Stimulated activated CD8-positive, alpha-beta memory T cell treated with anti-CD3 and anti-CD28 coated beads, Interleukin-12 subunit alpha, Interleukin-12 subunit beta, amount 100 ng/mL, for 1 hour (primary cell): ENCODE results near the gene GNPTAB.
"Not testable (repeated sequence)": the region's sequence is repeated elsewhere in the genome, so short reads cannot be mapped to it uniquely, and the experiment has no call there.

ENCODE experiments used
- DNase-seq: peaks from one replicate; pipeline ENCODE4 v3.0.0-alpha.2; 2020; ENCODE audit warnings: low read depth

Gene GNPTAB

DNA sequence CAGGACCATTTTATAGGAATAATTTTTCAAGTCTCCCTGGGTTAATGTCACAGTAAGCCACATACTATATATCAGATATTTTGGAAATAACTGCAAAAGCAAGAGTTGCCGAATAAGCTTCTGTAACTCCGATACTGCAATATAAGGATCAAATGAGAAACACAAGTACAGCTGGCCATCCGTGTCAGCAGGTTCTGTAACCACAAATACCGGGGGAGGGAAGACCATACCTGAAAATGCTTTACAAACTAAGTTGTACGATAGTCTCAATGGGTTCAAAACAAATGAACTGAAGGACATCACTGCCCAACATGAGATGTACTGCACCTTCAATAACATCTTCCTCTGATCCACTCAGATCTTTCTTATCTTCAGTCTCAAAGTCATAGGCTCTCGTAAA lies 93.3 kb downstream of the GNPTAB start:
- DNase-seq, result no peak

DNA sequence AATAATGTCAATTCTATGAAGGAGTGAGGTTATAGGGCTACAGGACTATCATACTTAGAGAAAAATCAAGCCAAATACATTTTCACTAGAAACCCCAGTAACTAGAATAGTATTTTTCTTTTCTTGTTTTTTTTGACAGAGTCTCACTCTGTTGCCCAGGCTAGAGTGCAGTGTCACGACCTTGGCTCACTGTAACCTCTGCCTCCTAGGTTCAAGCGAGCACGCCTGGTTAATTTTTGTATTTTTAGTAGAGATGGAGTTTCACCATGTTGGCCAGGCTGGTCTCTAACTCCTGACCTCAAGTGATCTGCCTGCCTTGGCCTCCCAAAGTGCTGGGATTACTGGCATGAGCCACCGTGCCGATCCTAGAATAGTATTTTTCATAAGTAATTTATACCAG lies 96.3 kb downstream of the GNPTAB start:
- DNase-seq, result not testable (repeated sequence)

DNA sequence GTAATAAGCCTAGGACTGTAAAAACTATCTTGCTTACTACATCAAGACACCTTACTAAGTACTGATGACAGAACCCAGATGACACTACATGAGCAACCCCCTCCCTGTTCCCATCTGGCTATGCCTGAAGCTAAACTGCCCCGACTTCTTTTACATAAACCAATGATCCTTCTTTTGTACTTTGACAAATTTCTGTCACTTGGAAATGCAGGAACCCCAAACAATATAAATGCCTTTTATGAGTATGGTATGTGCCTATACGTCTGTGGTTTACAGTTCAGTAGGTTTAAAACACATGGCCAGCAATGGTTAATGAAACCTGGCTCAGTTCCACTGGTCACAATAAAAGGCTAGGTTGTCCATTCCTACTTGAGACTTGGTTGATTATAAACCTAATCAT lies 97.6 kb downstream of the GNPTAB start:
- no peak for DNase-seq

DNA sequence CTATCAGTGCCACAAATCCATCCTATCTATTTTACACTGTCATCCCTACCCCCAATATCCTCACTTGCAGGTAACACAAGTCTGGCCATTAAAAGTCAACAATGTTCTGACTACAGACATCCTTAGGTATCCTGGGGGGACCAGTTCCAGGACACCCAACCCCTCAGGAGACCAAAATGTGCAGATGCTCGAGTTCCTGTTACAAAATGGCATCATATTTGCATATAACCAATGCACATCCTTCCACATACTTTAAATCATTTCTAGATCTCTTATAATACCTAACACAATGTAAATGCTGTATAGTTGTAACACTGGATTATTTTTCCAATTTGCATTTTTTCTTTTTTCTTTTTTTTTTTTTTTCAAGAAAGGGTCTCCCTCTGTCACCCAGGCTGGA lies 98.4 kb downstream of the GNPTAB start:
- no peak for DNase-seq

DNA sequence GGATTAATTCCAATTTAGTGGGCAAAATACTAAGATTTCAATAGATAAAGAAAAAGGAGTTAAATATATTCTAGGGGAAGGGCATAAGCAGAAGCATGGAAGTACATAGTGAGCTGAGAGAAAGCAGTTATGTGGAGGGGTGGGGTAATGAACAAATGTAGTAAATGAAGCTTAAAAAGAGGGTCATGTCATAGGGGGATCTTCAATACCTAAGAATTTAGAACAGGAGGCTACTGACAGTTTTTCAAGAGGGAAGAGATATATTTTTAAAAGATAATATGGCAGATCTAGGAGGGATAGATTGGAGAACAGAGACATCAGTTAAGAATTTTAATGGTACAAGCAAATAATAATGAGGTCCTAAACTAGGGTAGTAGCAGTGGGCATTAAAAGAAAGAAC lies 100.9 kb downstream of the GNPTAB start:
- DNase-seq, result no peak

DNA sequence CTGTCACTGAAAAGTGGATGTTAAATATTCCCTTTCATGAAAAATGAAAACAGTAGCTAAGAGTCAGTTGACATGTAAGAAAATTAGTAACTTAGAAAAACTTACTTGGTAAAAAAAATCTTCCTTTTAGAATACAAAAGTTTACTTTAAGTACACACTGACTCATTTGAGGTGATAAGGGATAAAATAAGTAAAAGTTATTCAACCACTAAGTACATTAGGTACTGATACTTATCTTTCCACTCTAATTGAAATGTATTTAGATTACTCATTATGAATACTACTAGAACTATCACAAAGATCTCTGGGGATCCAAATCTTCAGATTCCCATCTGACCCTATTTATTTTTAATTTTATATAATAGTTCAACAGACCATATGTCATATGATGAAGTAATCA lies 103.7 kb downstream of the GNPTAB start:
- no peak for DNase-seq

DNA sequence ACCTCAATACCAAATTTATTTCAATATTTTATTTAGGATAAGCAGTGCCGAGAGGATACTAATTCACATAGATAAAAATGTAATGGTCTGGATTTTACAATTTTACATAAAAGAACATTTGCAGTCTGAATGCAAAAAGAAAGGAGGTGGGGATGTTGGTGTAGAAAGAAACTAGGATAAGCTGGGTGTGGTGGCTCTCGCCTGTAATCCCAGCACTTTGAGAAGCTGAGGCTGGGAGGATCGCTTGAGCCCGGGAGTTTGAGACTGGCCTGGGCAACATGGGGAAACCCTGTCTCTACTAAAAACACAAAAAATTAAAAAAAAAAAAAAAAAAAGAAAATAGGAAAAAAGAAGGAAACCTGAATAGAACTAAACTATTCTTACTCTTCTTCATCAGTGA lies 108.4 kb downstream of the GNPTAB start:
- DNase-seq, result no peak

DNA sequence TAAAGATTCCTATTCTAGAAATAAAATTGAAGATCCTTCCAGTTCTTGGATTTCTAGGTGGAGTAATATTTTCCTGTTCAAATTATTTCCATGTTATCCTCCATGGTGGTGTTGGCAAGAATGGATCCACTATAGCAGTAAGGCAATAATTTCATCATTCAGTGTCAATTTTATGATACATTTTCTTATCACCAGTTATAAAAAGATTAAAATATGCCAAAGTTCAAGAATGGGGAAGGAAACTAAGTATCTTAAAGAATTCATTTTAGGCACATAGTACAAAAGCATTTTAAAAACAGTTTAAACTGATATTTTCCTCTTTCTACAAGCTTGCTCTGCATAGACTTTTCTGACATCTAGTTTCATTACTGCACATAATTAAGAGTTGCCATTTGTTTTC lies 110.6 kb downstream of the GNPTAB start:
- DNase-seq, result no peak

DNA sequence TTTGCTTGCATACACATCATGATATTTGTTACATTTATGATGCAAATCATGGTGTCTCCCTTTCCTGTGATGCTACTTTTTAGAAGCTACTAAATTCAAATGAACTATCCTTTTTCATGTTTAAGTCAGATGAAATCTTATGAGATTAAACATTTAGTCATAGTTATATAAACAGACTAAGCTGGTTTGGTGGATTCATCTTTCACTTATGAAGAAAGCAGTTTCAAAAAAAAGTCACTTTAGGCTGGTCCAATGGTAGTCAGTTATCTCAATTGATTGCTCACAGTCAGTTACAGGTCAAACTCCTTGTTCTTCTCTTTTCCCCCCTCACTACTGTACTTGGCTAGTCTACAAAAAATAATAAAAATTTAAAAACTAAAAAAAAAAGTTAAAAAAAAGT lies 111.2 kb downstream of the GNPTAB start:
- DNase-seq, result no peak

DNA sequence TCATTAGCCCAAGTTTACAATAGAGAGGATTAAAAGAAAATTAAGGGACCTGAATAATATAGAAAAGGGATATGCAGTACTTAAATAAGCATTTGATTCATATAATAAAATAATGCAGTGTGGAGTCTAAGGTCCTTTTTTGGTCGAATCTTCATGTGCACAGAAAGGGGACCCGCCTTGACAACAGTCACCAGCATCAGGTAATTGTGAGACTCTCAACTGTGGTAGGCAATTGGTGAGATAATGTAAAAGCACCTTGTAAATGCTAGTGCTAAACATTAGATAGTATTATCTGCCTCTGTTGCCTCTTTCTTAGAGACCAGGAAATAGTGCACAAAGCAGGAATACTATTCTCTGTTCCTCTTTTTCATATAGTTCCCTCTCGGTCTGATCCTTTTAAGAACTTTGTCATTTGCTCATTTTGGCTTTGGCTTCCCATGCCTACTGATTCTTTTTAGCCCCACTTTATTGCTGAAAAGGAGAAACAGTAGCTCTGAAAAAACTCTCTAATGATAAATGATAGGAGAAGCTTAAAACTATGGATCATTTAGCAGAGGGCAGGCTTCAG lies 115.8 kb downstream of the GNPTAB start:
- DNase-seq, result no peak

DNA sequence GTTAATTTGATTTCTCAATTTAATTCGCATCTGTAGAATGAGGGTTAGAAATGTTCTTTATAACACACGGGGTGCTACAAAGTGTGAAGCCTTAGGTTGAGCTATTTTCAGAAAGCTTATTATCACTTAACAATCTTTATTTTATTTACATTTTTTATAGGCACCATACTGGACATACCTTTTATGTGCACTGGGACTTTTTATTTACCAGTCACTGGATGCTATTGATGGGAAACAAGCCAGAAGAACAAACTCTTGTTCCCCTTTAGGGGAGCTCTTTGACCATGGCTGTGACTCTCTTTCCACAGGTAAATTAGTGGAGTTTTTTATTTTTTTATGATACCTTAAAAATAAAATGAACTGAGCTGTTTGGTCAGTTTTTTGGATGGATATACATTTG lies 116.8 kb downstream of the GNPTAB start:
- no peak for DNase-seq

DNA sequence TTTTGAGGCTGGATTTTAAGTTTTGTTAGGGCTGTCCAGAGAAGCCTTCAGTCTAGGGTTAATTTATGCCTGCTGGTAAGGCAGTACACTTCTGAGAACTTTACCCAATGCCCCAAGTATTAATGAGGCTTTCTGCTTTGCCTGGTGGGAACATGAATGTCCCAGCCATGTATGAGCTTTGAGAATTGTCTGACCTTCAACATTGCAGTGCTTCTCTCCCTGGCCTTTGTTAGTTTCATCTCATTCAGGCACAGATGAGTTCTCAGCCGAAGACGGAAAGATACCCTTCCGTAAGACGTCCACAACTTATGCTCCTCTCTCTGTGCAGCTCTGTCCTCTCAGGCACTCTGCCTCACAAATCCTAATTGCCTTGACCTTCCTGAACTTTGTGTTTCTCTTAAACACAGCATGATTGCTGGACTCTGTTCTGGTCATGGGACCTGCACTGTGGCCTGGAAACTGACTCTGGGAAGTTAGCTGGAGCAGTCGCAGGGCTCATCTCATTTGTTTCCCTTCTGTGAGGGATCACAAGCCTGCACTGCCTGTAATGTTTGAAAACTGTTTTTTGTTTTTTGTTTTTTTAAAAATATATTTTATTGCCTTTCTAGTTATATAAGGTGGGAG lies 117.6 kb downstream of the GNPTAB start:
- no peak for DNase-seq

DNA sequence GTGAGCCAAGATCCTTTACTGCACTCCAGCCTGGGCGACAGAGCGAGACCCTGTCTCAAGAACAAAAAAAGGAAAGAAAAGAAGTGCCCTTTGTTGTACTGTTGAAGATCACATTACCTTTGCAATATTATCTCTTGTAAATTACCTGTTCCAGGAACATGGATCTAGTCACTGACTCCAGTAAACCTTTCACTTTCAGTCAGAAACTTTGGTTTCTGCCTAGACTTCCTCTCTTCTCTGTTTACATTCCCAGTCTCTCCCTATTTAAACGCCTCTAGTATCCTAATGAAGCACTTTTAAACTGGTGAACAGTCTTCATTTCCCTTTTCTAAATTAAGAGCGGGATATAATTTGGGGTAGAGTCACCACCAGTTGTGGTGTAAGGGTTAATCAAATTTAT lies 120.5 kb downstream of the GNPTAB start:
- no peak for DNase-seq

DNA sequence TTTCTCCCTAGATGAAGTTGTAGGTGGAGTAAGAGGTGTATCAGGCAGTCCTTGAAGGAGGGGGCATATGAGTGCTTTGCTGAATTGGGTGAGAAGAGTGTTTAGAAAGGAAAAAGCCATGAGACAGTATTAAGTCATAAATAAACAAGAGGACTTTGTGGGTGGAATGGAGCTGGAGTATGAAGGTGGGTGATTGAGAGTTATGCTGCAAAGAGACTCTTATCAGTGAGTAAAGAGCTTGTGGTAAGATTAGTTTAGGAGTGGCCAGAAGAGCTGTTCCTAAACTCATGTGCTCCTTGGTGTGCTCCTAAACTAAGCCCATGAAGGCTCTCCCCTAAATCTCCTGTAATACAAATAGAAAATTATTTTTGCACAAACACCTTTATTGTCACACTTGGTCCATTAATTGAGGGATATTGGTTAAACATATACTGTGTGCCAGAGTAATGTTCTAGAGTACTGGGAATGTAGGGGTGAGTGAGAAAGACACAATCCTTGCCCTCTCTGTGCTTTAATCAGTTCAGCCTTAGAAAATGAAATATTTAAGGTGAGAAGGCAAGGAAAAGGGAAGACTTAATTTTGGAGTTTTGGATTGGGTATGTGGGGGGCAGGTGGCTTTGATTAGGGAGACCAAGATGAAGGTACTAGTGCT lies 123.5 kb downstream of the GNPTAB start:
- no peak for DNase-seq

DNA sequence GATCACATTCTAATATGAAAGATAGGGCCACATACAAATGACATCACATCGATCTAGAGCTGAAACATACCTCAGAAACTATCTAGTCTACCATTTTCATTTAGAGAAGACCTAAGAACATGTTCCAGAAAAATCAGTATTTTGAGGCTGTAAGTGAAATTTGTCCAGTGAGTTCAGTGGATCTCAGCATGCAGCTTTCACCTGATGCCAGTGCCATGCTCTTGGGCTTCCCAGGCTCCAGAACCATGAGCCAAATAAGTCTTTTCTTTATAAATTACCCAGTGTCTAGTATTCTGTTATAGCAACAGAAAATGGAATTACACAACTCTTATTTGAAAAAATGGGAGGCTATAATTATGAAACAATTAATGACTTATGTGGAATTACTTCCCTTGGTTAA lies 124.4 kb downstream of the GNPTAB start:
- DNase-seq, result no peak

DNA sequence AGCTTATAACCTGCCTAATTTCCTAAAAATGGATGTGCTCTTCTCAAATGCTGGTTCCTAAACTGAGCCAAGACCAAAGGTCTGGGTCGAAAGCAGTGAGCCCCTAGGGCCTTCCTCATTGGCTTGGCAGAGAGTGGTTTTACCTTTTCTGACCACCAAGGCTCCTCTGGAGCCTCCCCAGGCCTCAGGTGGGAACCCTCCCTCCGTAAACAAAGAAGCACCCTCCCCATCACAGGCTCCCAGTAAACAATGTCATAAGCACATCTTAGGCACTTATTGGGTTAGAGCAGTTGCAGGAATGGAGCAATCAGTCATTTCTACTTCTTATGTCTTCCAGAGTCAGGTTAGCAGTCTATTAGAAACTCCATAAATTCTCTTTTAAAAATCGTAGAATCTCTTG lies 127.3 kb downstream of the GNPTAB start:
- no peak for DNase-seq

DNA sequence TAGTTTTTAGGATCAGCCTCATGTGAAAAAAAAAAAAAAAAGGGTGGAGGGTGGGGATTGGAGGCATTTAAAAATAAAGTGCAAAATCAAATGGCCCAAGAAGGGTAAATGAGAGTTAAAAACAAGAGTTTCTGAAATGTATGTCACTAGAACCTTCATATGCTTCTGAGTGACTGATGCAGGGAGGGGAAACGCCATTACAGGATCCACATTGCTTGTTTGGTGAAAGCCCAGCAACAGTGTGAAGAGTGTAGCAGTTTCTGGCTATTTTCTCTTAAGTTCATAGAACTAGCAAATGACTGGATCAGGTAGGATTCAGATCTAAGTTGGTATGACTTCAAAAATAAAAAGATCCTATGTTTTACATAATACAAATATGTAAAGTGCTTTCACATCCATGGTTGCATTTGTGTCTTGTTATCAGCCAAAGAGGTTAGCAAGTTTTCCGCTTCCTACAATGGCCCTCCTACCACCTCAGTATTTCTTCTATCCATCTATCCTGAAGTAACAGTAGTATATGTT lies 130.4 kb downstream of the GNPTAB start:
- DNase-seq, result no peak

DNA sequence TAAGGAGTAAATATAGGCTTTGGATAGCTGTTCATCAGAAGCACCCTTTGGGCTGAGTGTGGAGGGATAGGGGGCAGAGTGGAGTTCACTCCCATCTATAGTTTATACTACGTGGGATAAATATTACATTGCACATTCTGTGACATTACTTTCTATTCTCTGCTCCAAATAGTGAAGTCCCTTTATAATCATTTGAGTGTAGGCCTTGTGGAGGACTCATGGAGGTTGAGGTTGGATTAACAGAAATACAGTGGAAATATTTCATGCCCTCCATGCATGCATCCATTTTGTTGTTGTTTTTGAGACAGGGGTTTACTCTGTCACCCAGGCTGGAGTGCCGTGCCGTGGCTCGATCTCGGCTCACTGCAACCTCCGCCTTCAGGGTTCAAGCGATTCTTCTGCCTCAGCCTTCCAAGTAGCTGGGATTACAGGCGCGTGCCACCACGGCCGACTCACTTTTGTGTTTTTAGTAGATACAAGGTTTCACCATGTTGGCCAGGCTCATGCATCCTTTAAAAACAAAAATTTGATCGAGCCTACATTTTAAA lies 131.9 kb downstream of the GNPTAB start:
- no peak for DNase-seq

DNA sequence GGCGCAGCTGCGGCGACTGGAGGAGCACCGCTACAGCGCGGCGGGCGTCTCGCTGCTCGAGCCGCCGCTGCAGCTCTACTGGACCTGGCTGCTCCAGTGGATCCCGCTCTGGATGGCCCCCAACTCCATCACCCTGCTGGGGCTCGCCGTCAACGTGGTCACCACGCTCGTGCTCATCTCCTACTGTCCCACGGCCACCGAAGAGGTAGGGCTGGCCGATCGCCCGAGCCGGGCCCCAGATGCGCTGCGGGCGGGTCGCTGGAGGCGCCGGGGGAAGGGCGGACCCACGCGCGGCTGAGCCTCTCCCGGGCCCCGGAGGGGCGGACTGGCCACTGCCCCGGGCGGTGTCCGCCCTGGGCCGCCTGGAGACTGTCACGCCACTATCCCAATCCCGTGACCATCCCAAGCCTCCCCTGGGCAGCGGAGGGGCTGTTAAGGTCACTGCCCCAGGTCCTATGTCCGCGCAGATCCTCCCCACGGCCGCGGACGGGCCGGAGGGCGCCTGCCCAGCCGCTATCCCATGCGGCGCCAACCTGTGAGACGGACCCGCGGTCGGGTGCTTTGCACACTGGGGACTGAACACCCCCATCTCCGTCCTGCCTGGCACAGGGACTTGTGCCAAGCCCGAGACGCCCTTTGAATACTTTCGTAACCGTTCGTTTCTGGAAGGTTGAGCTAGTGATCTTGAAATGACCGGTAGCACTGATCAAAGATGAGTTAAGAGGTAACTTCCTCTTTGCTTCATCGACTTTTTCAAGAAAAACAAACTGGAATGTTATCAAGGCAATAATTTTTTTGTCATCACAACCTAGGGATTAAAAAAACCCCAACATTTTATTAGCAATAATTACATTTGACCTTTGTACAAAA lies 132.6 kb downstream of the GNPTAB start:
- DNase-seq, result no peak

DNA sequence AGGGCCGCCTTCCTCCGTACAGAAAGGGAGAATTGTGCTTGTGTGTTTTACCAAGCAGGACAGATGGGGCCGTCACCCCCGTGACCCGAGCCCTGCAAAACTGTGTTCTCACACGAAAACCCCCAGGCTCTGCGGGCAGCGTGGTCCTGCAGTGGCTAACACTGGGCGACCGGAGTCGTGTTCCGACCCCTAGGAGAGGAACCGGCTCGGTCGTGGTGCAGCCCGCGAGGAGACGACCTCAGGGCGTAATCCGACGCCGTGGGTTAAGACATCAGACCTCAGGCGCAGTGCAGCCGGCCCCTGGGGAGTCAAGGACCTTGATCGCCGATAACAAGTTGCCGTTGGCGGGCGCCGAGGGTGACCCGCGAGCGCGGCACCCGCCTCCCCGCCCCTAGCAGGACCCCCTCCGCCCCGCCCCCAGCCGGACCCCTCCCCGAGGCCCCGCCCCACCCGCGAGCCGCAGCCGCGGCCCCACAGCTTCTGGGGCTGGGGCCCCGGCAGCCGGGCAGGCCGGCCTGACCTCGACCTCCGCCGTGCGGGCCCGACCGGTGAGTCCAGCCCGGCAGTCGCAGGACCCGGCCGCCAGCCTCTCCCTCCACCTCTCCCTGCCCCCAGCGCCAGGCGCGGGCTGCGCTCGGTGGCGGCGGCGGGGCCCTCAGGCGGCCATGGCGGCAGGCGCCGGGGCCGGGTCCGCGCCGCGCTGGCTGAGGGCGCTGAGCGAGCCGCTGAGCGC lies 133.4 kb downstream of the GNPTAB start, which contains the start of gene CHPT1:
Gene CHPT1 (plus strand): TSS at position 444 of the 733 bp plus-strand sequence. CDS start 222 bp downstream, at position 666.
- DNase-seq, result peak; percentile 27
